ENCODE results near the gene AGPS. TPM values are rescaled to one million over a fixed set of nuclear protein-coding genes. Genes with fewer than 3 reads are reported as not detected.

AGPS gene
- total RNA-seq, 2 donors from 2014 or later: 64.8 to 102 TPM

GRCh38 chr2:177402096-177402495, 9.5 kb downstream of the AGPS start:
- Histone ChIP-seq H3K4me1 (no peaks in the 10 kb centered on the region), H3K36me3 (no peaks in the 10 kb centered on the region)

GRCh38 chr2:177403838-177404237, 11.3 kb downstream of the AGPS start:
- no peak overlapping the region for H3K9ac ChIP-seq (ENCODE audit: low read depth in 2 of 2, low read length in 2 of 2)
- TF ChIP-seq CTCF (IDR thresholded peaks at IDR 0.05): no peak
- H3K9me3 ChIP-seq: no peaks in the 10 kb centered on the region
- no peaks in the 10 kb centered on the region for H3K27me3 ChIP-seq
- no peaks in the 10 kb centered on the region for H3K4me1 ChIP-seq
- H3K36me3 ChIP-seq: no peaks in the 10 kb centered on the region
- H3K4me3 ChIP-seq: no peak overlapping the region
- intact Hi-C loops (cut with DNase I): no loop called here
- no peak overlapping the region for H3K27ac ChIP-seq
- DNase-seq: no peak

More at GRCh38 chr2:177402096-177402495, 9.5 kb downstream of the AGPS start:
- Histone ChIP-seq H3K9ac (ENCODE audit: low read depth in 2 of 2, low read length in 2 of 2) (no peak overlapping the region), H3K27ac (no peak overlapping the region), H3K9me3 (no peaks in the 10 kb centered on the region), H3K27me3 (no peaks in the 10 kb centered on the region), H3K4me3 (no peak overlapping the region)
- TF ChIP-seq CTCF (IDR thresholded peaks at IDR 0.05): no peak
- intact Hi-C loops (cut with DNase I): no loop called here
- DNase-seq: no peak

- H3K36me3 ChIP-seq: no peaks in the 10 kb centered on the region
- no peaks in the 10 kb centered on the region for H3K4me1 ChIP-seq
- H3K9me3 ChIP-seq: no peaks in the 10 kb centered on the region
- H3K27me3 ChIP-seq: no peaks in the 10 kb centered on the region
- H3K4me3 ChIP-seq: no peak overlapping the region
- intact Hi-C loops (cut with DNase I): no loop called here
- TF ChIP-seq CTCF (IDR thresholded peaks at IDR 0.05): no peak
- no peak for DNase-seq
- H3K27ac ChIP-seq: no peak overlapping the region
- no peak overlapping the region for H3K9ac ChIP-seq (ENCODE audit: low read depth in 2 of 2, low read length in 2 of 2)
Measured at GRCh38 chr2:177404243-177404642, 11.7 kb downstream of the AGPS start.

- no peak for DNase-seq
- Histone ChIP-seq H3K27ac (no peak overlapping the region), H3K4me1 (no peaks in the 10 kb centered on the region)
Measured at GRCh38 chr2:177405029-177405692, 12.6 kb downstream of the AGPS start.

GRCh38 chr2:177406182-177406581, 13.6 kb downstream of the AGPS start:
- no peak for DNase-seq
- no peak for TF ChIP-seq CTCF (IDR thresholded peaks at IDR 0.05)
- H3K9me3 ChIP-seq: no peaks in the 10 kb centered on the region
- H3K4me3 ChIP-seq: no peak overlapping the region
- H3K27me3 ChIP-seq: no peaks in the 10 kb centered on the region
- intact Hi-C loops (cut with DNase I): no loop called here
- H3K9ac ChIP-seq (ENCODE audit: low read depth in 2 of 2, low read length in 2 of 2): no peak overlapping the region
- H3K27ac ChIP-seq: no peak overlapping the region
- H3K36me3 ChIP-seq: no peaks in the 10 kb centered on the region
- H3K4me1 ChIP-seq: no peaks in the 10 kb centered on the region

More at GRCh38 chr2:177405029-177405692, 12.6 kb downstream of the AGPS start:
- intact Hi-C loops (cut with DNase I): no loop called here
- no peaks in the 10 kb centered on the region for H3K9me3 ChIP-seq
- no peak for TF ChIP-seq CTCF (IDR thresholded peaks at IDR 0.05)
- H3K9ac ChIP-seq (ENCODE audit: low read depth in 2 of 2, low read length in 2 of 2): no peak overlapping the region
- H3K27me3 ChIP-seq: no peaks in the 10 kb centered on the region
- no peak overlapping the region for H3K4me3 ChIP-seq
- H3K36me3 ChIP-seq: no peaks in the 10 kb centered on the region

Measured in colonic mucosa (tissue), 4 donors.